HG02610 (cell line): ENCODE results near the gene TBC1D22A.

Experiments
- ATAC-seq: cut with Tn5 transposase; IDR thresholded peaks from one replicate; pipeline ENCODE4 v1.9.1; 2021; ENCODE audit warnings: mild to moderate bottlenecking, moderate library complexity; ENCODE audit not compliant: unreplicated experiment

TBC1D22A gene

GRCh38 chr22:46752988-46753310 lies 9.5 kb upstream of the TBC1D22A start:
- ATAC-seq: no peak

DNA sequence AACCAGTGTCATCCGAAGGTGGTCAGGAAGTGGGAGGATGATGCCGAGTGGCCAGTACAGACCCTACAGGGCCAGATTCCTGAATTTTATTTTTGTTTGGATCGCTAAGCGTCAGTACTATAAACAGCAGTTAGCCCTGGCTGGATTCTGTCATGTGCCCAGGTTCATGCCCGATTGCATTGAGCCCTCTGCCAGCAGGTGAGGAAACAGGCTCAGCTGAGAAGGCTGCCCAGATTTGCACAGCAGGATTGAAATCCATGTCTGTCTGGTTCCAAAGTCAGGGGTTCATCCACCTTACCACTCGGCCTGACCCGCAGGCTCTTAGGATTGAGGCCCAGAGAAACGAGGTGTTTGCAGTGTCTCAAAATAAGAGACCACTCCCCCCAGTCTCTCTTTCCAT lies 9.1 kb upstream of the TBC1D22A start:
- no peak for ATAC-seq

GRCh38 chr22:46753761-46754109 lies 8.7 kb upstream of the TBC1D22A start:
- no peak for ATAC-seq

GRCh38 chr22:46754110-46754799 lies 8.2 kb upstream of the TBC1D22A start:
- no peak for ATAC-seq

GRCh38 chr22:46754826-46755225 lies 7.6 kb upstream of the TBC1D22A start:
- ATAC-seq: no peak

DNA sequence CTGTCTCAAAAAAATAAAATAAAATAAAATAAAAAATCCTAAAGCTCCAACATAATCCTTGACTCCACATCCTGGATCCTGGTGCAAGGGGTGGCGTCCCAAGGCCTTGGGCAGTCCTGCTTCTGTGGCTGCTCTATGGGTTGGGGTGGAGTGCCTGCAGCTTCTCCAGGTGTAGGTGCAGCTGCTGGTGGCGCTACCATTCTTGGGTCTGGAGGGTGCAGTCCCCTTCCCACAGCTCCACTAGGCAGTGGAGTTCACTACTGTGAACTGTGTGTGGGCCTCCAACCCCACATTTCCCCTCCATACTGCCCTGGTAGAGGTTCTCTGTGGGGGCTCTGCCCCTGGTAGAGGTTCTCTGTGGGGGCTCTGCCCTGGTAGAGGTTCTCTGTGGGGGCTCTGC lies 6.9 kb upstream of the TBC1D22A start:
- no peak for ATAC-seq

DNA sequence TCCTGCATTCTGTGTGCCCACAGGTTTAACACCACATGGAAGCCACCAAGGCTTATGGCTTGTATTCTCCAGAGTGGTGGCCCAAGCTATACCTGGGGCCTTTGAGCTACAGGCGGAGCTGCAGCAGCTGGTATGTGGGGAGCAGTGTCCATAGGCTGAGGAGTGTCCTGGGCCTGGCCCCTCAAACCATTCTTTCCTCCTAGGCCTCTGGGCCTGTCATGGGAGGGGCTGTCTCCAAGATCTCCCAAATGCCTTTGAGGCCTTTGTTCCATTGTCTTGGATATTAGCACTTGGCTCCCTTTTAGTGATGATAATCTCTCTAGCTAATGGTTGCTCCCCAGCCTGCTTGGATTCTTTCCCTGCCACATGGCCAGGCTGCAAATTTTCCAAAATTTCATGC lies 6.4 kb upstream of the TBC1D22A start:
- ATAC-seq: no peak

GRCh38 chr22:46757104-46757503 lies 5.3 kb upstream of the TBC1D22A start:
- ATAC-seq: no peak

DNA sequence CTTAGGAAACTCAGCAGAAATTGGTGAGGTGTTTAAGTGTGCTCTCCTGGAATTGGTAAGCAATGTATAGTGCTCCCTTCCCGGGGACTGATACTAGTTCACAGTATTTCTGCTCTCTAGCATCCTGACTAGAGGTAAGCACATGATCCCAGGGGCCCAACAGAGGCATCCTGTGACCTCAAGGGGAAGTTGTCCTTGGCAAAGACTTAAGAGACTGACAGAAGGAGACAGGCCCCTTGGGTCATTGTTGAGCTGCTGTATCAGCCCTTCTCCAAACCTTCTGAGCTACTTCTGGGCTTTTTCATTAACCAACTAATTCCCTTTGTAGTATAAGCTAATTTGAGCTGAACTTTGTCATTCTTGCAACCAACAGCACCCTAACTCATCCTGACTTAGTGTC lies 4.3 kb upstream of the TBC1D22A start:
- no peak for ATAC-seq

DNA sequence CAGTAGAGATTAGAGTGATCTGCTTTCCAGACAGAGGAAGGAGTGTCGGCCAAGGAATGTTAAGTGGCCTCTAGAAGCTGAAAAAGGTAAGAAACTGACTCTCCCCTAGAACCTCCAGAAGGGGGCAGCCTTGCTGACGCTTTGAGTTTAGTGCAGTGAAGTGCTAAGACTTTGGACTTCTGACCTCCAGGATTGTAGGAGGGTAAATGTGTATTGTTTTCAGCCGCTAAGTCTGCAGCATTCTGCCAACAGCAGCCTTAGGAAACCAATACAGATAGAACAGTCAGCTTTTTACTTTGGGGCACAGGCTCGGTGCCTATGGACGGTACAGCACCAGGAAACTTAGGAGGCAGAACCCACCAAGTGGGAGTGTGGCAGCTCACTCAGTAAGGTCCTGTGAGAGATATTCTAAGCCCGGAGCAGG lies 3.6 kb upstream of the TBC1D22A start:
- ATAC-seq: no peak

GRCh38 chr22:46761017-46761416 lies 1.4 kb upstream of the TBC1D22A start:
- no peak for ATAC-seq

DNA sequence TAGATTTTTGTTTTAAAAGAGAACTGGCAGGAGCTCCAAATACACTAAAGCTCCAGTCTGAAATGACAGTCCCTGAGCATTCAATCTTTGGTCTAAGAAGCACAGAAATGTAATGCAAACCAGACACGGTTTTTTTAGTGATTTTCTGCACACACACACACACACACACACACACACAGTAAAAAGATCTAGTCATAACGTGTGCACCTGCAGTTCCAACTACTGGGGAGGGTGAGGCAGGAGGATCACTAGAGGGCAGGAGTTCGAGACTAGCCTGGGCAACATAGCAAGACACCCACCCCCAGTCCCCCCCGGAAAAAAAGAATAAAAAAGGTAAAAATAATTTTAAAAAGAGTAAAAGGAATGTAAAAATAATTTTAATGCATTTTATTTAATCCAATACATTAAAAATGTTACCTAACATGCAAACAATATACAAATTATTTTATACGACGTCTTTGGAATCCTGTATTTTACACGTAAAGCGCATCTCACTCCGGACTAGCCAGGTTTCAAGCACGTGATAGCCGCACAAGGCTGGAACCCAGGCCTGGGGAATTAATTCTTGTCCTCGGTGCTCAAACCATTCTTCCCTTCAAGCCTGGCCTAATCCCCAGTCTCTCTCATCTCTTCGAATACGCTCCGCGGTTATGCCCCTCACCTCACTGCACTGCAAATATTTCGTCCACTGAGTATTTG lies 762 bp upstream of the TBC1D22A start:
- ATAC-seq: no peak

GRCh38 chr22:46763051-46763705 lies 728 bp downstream of the TBC1D22A start:
- ATAC-seq: peak; percentile 67

DNA sequence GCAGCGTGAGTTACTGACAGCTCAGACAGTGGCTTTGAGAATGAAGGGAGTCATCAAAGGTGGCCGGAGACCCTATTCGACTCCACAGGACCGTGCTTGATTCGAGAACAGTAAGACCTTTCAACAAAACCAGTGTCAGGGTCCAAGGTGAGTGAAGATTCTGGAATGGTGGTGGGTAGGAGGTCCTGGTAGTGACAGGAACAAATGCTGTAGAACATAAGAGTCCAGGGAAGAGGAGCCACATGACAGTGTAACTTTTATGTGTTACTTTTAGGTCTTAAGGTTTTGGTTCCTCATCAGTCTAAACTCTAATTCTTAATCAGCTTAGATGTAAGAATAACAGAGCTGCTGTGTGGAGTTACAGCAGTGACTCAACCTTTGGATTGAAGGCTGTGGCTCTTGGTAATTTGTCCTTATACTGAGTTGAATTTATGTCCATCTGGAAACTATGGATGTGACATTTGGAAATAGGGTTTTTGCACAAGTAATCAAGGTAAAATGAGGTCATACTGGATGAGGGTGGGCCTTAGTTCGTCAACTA lies 1.8 kb downstream of the TBC1D22A start:
- no peak for ATAC-seq

GRCh38 chr22:46764779-46765485 lies 2.5 kb downstream of the TBC1D22A start:
- ATAC-seq: no peak

DNA sequence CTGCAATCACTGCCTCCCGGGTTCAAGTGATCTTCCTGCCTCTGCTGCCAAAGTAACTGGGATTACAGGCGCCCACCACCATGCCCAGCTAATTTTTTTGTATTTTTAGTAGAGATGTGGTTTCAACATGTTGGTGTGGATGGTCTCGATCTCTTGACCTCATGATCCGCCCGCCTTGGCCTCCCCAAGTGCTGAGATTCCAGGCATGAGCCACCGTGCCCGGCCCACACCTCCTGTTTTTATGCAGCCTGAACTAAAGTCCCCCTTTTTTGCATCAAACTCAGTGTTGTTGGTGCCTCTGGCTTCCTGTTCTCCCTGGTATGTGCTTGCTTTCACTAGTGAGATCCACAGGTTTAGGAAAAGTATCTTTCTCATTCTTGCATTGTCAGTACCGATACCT lies 4.2 kb downstream of the TBC1D22A start:
- no peak for ATAC-seq

GRCh38 chr22:46767249-46767985 lies 5.0 kb downstream of the TBC1D22A start:
- no peak for ATAC-seq

DNA sequence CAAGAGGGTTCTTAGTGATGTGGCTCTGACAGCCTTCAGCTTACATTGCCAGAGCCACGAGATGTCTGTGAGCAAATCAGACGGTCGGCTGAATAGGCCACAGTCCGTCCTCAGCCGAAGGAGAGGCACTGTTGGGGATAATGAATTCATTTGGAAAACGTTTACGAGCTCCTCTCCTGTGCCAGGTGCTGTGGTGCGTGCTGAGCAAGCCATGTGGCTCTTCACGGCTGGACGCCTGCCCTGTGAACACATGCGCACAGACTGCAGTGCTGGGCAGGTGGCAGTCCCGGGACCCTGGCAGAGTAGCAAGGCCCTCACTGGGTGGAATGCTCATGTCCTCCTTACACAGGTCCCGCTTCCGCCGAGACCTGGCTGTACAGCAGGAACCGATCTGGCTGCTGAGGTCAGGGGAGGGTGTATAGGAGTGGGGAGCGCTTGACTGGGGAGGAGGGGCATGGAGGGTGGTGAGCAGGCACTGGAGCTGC lies 6.8 kb downstream of the TBC1D22A start:
- ATAC-seq: no peak

- ATAC-seq: no peak
These were observed 7.3 kb downstream of the TBC1D22A start for GRCh38 chr22:46769706-46770105.

- ATAC-seq: no peak
These were observed 7.7 kb downstream of the TBC1D22A start for GRCh38 chr22:46770151-46770641.
